K562 (cell line): ENCODE data around the gene CCNDBP1. TPM values are rescaled to one million over a fixed set of nuclear protein-coding genes. Genes with fewer than 3 reads are reported as not detected.
A peak's percentile ranks its signal among the peaks of the same experiment; 100 is the strongest.

Experiments
- ATAC-seq: fragments of 200-7000 bp; cut with Tn5 transposase; 3 replicates; pipeline ENCODE4 v1.9.1; 2020; ENCODE audit warnings: moderate library complexity
- BruUV-seq: library from RNA; stranded (reverse); fragments of 400-500 nt; replicated peaks from 2 replicates; lab custom pipeline; 2021; lab: Mats Ljungman, UMichigan
- CTCF ChIA-PET: fragments of 300-600 bp; formaldehyde crosslinking; extraction: SDS; loops from one replicate; lab custom pipeline; 2021; ENCODE audit warnings: low intra/inter-chr PET ratio; lab: Yijun Ruan, JAX
- POLR2A ChIA-PET: fragments of 300-600, 350-650 bp; sonication (Branson Sonifier 250); formaldehyde crosslinking; extraction: SDS; loops from one replicate; lab custom pipeline; 2021; ENCODE audit warnings: antibody characterized with exemption, inconsistent platforms; lab: Yijun Ruan, JAX
- DNase-seq, 4 experiments: peaks; one replicate each; pipeline versions ENCODE4 v3.0.0 to v3.0.0-alpha.2; 2011 to 2018; ENCODE audit warnings: low spot score in 3 of 4, mixed read lengths in 3 of 4; ENCODE audit errors: extremely low read depth in 1 of 4
- FAIRE-seq: peaks from 2 replicates; lab custom pipeline; 2011; peaks lifted over from hg19 to GRCh38; lab: Jason Lieb, UNC
- H2AFZ ChIP-seq: 2 replicates; pipeline ENCODE4 v1.6.0; 2011; ENCODE audit warnings: low read depth, low read length, control low read depth, inconsistent platforms
- H3K27ac ChIP-seq: fragments of 200-600 bp; 3 replicates; pipeline ENCODE4 v1.8.0; 2011; ENCODE audit warnings: low read depth, mild to moderate bottlenecking, control low read depth, inconsistent platforms, low read length, moderate library complexity, mixed read lengths; ENCODE audit errors: extremely low read depth
- H3K27me3 ChIP-seq, 2 experiments: fragments of 300-600 bp in 1 of 2; 2 replicates in 1 of 2; 3 replicates in 1 of 2; pipeline versions ENCODE4 v1.6.0 to v1.8.0; 2011; ENCODE audit warnings: inconsistent platforms in 2 of 2, low read length in 2 of 2, mild to moderate bottlenecking in 1 of 2, mixed read lengths in 1 of 2, moderate library complexity in 1 of 2; ENCODE audit not compliant: control insufficient read depth in 2 of 2, insufficient read depth in 2 of 2
- H3K36me3 ChIP-seq: fragments of 300-600 bp; 3 replicates; pipeline ENCODE4 v1.8.0; 2011; ENCODE audit warnings: mild to moderate bottlenecking, low read length, inconsistent platforms; ENCODE audit not compliant: control insufficient read depth, insufficient read depth
- H3K4me1 ChIP-seq, 2 experiments: fragments of 200-600 bp in 1 of 2; replicated peaks in 1 of 2; 2 replicates in 1 of 2; 3 replicates in 1 of 2; pipeline versions ENCODE4 v1.5.1 to v1.8.0; 2011; ENCODE audit warnings: inconsistent platforms in 2 of 2, low read length in 2 of 2, mild to moderate bottlenecking in 1 of 2, mixed read lengths in 1 of 2, moderate library complexity in 1 of 2; ENCODE audit not compliant: control insufficient read depth in 2 of 2, insufficient read depth in 2 of 2
- H3K4me2 ChIP-seq: 2 replicates; pipeline ENCODE4 v1.6.1; 2011; ENCODE audit warnings: low read length, control low read depth, inconsistent platforms, mixed read lengths; ENCODE audit not compliant: insufficient read depth
- H3K4me3 ChIP-seq: fragments of 200-600 bp; sonication (generic), shearing (Covaris generic); 2 replicates; pipeline ENCODE4 v1.5.1; 2016; ENCODE audit warnings: control low read depth, inconsistent platforms
- H3K79me2 ChIP-seq: fragments of 200-600 bp; 3 replicates; pipeline ENCODE4 v1.8.0; 2011; ENCODE audit warnings: low read length, inconsistent platforms; ENCODE audit not compliant: control insufficient read depth, insufficient read depth
- H3K9ac ChIP-seq, 2 experiments: 2 replicates each; pipeline versions ENCODE4 v1.6.0 to v1.6.1; 2011; ENCODE audit warnings: low read depth in 2 of 2, low read length in 2 of 2, control low read depth in 1 of 2, inconsistent platforms in 1 of 2, mild to moderate bottlenecking in 1 of 2, mixed read lengths in 1 of 2; ENCODE audit not compliant: insufficient read depth in 1 of 2
- H3K9me1 ChIP-seq: one replicate; pipeline ENCODE4 v1.6.0; 2011; ENCODE audit warnings: inconsistent platforms, mild to moderate bottlenecking, low read length, moderate library complexity; ENCODE audit not compliant: control insufficient read depth, insufficient read depth
- H3K9me3 ChIP-seq: replicated peaks from 2 replicates; pipeline ENCODE4 v1.5.1; 2011; ENCODE audit warnings: low read depth, low read length, inconsistent platforms; ENCODE audit not compliant: control insufficient read depth, insufficient read depth
- H4K20me1 ChIP-seq: replicated peaks from 2 replicates; pipeline ENCODE4 v1.6.1; 2011; ENCODE audit warnings: low read length, inconsistent platforms, mixed read lengths; ENCODE audit not compliant: control insufficient read depth, insufficient read depth
- BHLHE40 ChIP-seq: IDR thresholded peaks from 2 replicates; pipeline ENCODE4 v1.6.1; 2011; ENCODE audit warnings: low read length, improper control_type of control experiment
- HDAC8 ChIP-seq: fragments of 450-650 bp; IDR thresholded peaks from 2 replicates; pipeline ENCODE4 v1.6.1; 2016; ENCODE audit warnings: mild to moderate bottlenecking, missing genetic modification characterization, moderate library complexity, missing compliant biosample characterization
- PRMT5 ChIP-seq: sonication (generic); formaldehyde crosslinking; IDR thresholded peaks from 2 replicates; pipeline ENCODE4 v1.5.0; 2020; ENCODE audit warnings: missing genetic modification reagents
- TARDBP ChIP-seq: fragments of 450-650 bp; IDR thresholded peaks from 2 replicates; pipeline ENCODE4 v1.6.1; 2016
- ZC3H8 ChIP-seq: fragments of 450-650 bp; IDR thresholded peaks from 2 replicates; pipeline ENCODE4 v1.6.1; 2017
- WGBS: fragments of 100-300 bp; shearing (Covaris generic); methylation state at CpG from one replicate; pipeline ENCODE4 v1.1.6; 2016; ENCODE audit warnings: low coverage, mixed read lengths; ENCODE audit not compliant: insufficient coverage; ENCODE audit errors: missing lambda C conversion rate; 5-methylcytosine and 5-hydroxymethylcytosine counted together
- in situ Hi-C: fragments of 300-500 bp; cut with MboI; formaldehyde crosslinking; loops from 4 replicates; pipeline ENCODE4 v1.15.0; 2018; ENCODE audit warnings: inconsistent platforms, mixed read lengths
- intact Hi-C: fragments of 100-400 bp; cut with micrococcal nuclease; formaldehyde crosslinking; loops from 2 replicates; pipeline ENCODE4 v1.14.2; 2022
- polyA plus RNA-seq, 8 experiments: library from polyadenylated mRNA; depleted of rRNA in 4 of 8; stranded (reverse) in 5 of 8; unstranded in 3 of 8; fragments of >200 nt; fragmentation: Nextera tagmentation in 2 of 8; fragmentation: Illumina TruSeq in 1 of 8; extraction: Ambion mirVana in 2 of 8; extraction: Trizol in 1 of 8; gene quantifications; 2 replicates each; pipeline versions ENCODE4 v1.2.1 to v1.2.3, GENCODE V29; 2011 to 2014; ENCODE audit warnings: inconsistent platforms in 1 of 8, missing spikeins in 1 of 8
- total RNA-seq, 7 experiments: library from RNA; depleted of rRNA in 6 of 7; stranded (reverse); fragments of >200 nt in 6 of 7; fragmentation: Illumina TruSeq in 2 of 7; extraction: Trizol in 2 of 7; gene quantifications; 2 replicates each; pipeline versions ENCODE4 v1.2.1 to v1.2.3, GENCODE V29; 2011 to 2021; ENCODE audit warnings: low replicate concordance in 1 of 7
- TF ChIP-seq, protein P1 (sequence below): fragments of 250-450 bp; sonication (Bioruptor Pico); IDR thresholded peaks from 2 replicates; pipeline ENCODE4 v1.5.0; 2020; ENCODE audit warnings: mild to moderate bottlenecking
- TF ChIP-seq, protein P2 (sequence below): sonication (generic); formaldehyde crosslinking; IDR thresholded peaks from 2 replicates; pipeline ENCODE4 v1.8.0; 2022; ENCODE audit warnings: missing genetic modification reagents, mild to moderate bottlenecking, borderline replicate concordance

Gene CCNDBP1
- total and polyA plus RNA-seq, 9 of the 15 experiments (the other 6 are each of a cell fraction or from before 2014, with no cell fraction given), result 37.0 to 111 (median 55.5) TPM

DNA sequence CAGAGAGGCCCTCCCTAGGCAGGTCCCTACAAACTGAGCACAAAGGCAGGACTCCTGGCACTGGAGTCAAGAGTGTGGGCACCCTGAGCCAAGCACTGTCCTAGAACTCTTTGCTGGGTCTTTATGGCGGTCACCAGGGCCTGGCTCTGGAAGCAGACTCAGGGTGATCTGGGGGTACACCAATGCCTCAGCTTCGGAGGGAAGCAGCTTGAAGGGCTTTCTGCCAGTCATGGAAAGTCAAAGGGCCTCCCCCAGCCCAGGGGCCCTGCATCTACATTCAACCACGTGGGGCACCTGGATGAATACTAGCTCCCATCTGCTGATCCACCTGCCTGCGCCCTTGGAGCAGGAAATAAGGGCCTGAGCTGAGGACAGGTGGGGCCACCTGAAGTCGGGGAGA is 28.3 kb downstream of the CCNDBP1 start:
- H4K20me1 ChIP-seq, result no peaks in the 10 kb centered on the region
- H3K36me3 ChIP-seq, result no peaks in the 10 kb centered on the region
- intact Hi-C loops, result no loop called here
- ATAC-seq, result no peak
- H2AFZ ChIP-seq, result peak overlapping the region; percentile 43
- H3K9me3 ChIP-seq, result no peaks in the 10 kb centered on the region; the same call in 1 of the 2 replicates
- H3K9ac ChIP-seq, result no peak overlapping the region
- H3K79me2 ChIP-seq, result no peaks in the 10 kb centered on the region
- no peaks in the 10 kb centered on the region for H3K27me3 ChIP-seq
- ChIA-PET CTCF (no interaction called here), POLR2A (interaction anchor here (0.6 to 2.2 kb wide), 3 partner anchors 12 to 38 kb away, joined by 3 to 10 read pairs (median 3); no protein-coding TSS in a partner anchor)
- H3K27ac ChIP-seq, result no peak overlapping the region
- no peak overlapping the region for H3K4me3 ChIP-seq
- FAIRE-seq, result no peak
- BruUV-seq, result no TSS peak
- no peak for TF ChIP-seq HDAC8 (tag)
- no peak for TF ChIP-seq BHLHE40
- TF ChIP-seq, protein P1, sequence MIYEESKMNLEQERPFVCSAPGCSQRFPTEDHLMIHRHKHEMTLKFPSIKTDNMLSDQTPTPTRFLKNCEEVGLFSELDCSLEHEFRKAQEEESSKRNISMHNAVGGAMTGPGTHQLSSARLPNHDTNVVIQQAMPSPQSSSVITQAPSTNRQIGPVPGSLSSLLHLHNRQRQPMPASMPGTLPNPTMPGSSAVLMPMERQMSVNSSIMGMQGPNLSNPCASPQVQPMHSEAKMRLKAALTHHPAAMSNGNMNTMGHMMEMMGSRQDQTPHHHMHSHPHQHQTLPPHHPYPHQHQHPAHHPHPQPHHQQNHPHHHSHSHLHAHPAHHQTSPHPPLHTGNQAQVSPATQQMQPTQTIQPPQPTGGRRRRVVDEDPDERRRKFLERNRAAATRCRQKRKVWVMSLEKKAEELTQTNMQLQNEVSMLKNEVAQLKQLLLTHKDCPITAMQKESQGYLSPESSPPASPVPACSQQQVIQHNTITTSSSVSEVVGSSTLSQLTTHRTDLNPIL (CRISPR knock-in tag), result no peak
- TF ChIP-seq, protein P2, sequence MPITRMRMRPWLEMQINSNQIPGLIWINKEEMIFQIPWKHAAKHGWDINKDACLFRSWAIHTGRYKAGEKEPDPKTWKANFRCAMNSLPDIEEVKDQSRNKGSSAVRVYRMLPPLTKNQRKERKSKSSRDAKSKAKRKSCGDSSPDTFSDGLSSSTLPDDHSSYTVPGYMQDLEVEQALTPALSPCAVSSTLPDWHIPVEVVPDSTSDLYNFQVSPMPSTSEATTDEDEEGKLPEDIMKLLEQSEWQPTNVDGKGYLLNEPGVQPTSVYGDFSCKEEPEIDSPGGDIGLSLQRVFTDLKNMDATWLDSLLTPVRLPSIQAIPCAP, result no peak
- TF ChIP-seq TARDBP, result no peak
- no peak for TF ChIP-seq ZC3H8
- TF ChIP-seq PRMT5, result no peak
- H3K4me2 ChIP-seq, result no peak overlapping the region
- in situ Hi-C loops, result no loop called here
- H3K4me1 ChIP-seq, result peaks cover 2 to 13% of the 10 kb centered on the region in 2 experiments; a peak in 4 of 5 replicates
- 61% methylated on average over 4 of the region's 5 CpGs for WGBS
- DNase-seq, result no peak
- no peaks in the 10 kb centered on the region for H3K9me1 ChIP-seq
